ENCODE data around the gene FAAP24.
"Not testable (repeated sequence)": the region's sequence is repeated elsewhere in the genome, so short reads cannot be mapped to it uniquely, and the experiment has no call there.

Gene FAAP24, protein sequence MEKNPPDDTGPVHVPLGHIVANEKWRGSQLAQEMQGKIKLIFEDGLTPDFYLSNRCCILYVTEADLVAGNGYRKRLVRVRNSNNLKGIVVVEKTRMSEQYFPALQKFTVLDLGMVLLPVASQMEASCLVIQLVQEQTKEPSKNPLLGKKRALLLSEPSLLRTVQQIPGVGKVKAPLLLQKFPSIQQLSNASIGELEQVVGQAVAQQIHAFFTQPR

GRCh38 chr19:32971715-32972540, at the start of gene FAAP24, which contains the start of gene CEP89:
FAAP24 (plus strand) TSS chr19:32972242; CDS start chr19:32973197, 955 bp downstream.
CEP89 (minus strand) TSS chr19:32971958; CDS start chr19:32971874, 84 bp downstream.
- peak; percentile 99 for DNase-seq

DNA sequence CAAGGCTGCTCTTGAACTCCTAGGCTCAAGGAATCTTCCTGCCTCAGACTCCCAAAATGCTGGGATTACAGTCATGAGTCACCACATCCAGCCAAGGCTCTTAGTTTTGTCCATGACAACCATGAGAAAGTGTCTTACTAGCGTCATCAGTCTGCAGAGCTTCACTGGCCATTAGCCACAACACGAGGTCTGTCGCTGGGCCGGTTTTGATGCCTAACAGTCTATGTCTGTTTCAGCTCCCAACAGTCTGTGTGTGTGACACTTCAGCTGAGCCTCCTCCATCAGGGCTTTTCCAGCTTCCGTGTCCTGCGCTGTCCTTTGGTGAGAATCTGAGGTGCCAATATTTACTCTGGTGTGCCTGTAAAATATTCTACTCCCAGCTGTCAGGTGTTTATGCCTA, 47.8 kb upstream of the FAAP24 start:
- no peak for DNase-seq

DNA sequence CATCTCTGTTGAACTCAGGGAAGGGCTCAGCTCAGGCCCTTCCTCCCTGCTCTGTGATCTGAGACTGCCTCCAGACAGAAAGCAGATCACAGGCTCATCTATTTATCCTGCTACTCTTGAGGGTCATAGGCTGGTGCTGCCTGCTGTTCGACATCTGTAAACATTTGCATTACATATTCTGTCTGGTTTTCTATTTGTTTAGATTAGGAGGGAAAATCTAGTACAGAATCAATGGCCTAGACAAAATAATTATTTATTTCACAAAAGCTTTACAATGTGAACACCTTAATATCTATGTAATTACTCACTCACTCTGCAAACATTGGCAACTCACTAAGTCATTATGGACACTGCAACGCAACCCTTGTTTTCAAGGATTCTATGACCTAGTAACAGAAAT, 43.2 kb upstream of the FAAP24 start:
- DNase-seq: no peak

DNA sequence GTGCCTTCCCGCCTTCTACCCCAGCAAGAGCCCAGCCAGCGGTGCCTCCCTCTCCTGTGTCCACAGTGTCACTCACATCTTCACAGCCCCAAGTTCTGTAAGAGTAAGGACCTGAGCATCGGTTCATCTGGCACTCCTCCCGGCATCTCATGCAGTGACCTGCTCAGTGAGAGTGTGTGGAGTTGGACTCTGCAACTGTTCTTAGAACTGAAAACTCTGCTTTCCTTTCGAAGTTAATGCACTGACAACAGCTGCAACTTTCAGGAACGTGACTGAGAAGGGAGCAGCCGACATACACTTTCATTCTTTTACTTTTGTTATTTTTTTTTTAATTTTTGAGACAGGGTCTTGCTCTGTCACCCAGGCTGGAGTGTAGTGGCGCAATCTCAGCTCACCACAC, 41.5 kb upstream of the FAAP24 start:
- no peak for DNase-seq

GRCh38 chr19:32933571-32933970, 38.5 kb upstream of the FAAP24 start:
- no peak for DNase-seq

- DNase-seq: no peak
Measured at GRCh38 chr19:32935629-32936028, 36.4 kb upstream of the FAAP24 start.

DNA sequence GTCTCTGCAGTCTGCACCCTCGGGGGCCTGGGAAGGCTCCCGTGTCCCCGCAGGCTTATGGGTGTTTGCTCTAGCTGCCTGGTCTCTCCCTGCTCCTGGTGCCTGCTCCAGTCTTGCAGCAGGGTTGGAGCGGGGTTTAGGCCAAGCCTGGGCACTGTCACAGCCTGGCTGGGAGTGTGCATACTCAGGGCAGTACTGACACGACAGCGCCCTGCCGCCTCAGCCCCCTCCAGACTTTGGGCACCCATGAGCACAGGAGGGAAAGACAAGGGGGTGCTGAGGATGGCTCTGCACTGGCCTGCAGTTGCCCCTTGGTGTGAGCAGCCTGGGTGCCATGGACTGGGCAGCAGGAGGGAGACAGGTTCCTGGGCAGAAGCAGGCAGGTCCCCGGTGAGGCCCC, 36.0 kb upstream of the FAAP24 start:
- DNase-seq: no peak

- DNase-seq: not testable (repeated sequence)
Measured at GRCh38 chr19:32941273-32941672, 30.8 kb upstream of the FAAP24 start.

- DNase-seq: no peak
Measured at GRCh38 chr19:32945260-32945659, 26.8 kb upstream of the FAAP24 start.

GRCh38 chr19:32966750-32967149, 5.3 kb upstream of the FAAP24 start:
- DNase-seq: no peak

- no peak for DNase-seq
Measured at GRCh38 chr19:32969549-32969948, 2.5 kb upstream of the FAAP24 start.

- DNase-seq: no peak
Measured at GRCh38 chr19:32971012-32971595, 938 bp upstream of the FAAP24 start.

DNA sequence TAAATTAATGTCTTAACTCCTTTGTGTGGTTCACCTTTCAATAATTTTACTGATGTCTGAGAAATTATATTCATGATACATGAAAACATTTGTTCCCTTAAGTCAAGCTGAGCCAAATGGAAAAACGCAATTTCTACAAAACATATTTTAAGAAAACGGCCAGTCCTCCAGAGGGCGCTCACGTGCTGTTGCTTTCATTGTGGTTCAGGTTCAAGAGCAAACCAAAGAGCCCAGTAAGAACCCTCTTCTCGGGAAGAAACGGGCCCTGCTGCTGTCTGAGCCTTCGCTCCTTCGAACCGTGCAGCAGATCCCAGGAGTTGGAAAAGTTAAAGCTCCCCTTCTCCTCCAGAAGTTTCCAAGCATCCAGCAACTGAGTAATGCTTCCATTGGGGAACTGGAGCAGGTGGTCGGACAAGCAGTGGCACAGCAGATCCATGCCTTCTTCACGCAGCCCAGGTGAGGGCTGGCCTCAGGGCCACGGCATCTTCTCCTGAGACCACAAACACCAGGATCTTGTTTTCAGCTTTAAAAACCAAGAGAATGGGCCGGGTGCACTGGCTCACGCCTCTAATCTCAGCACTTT, 4.3 kb downstream of the FAAP24 start:
- peak; percentile 71 for DNase-seq

GRCh38 chr19:32977280-32977679, 5.2 kb downstream of the FAAP24 start:
- no peak for DNase-seq

- DNase-seq: not testable (repeated sequence)
Measured at GRCh38 chr19:32977813-32978212, 5.8 kb downstream of the FAAP24 start.

DNA sequence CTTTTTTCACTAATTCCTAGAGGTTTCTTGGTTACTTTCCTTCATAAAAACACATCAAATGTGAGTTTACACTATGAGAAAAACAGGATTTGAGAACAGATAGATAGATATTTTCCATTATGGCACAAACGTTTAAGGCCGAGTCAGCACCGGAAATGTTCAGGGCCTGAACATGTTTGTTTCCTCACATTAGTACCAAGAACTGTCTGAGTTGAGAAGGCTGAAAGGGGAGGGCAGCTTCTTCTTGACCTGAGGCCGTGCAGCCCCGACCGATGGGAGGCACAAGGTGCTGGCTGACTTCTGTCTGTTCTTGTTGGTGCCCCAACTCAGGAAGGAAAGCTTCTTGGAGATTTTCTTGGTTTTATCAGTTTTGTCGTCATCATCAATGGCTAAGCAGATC, 7.8 kb downstream of the FAAP24 start:
- DNase-seq: not testable (repeated sequence)

- not testable (repeated sequence) for DNase-seq
Measured at GRCh38 chr19:32982488-32982887, 10.4 kb downstream of the FAAP24 start.

- DNase-seq: not testable (repeated sequence)
Measured at GRCh38 chr19:32988254-32988653, 16.2 kb downstream of the FAAP24 start.

GRCh38 chr19:32988724-32989123, 16.7 kb downstream of the FAAP24 start:
- DNase-seq: no peak

GRCh38 chr19:32995966-32996365, 23.9 kb downstream of the FAAP24 start:
- DNase-seq: not testable (repeated sequence)

- DNase-seq: not testable (repeated sequence)
Measured at GRCh38 chr19:32997061-32997464, 25.0 kb downstream of the FAAP24 start.

GRCh38 chr19:32997716-32998355, 25.8 kb downstream of the FAAP24 start:
- no peak for DNase-seq

- no peak for DNase-seq
Measured at GRCh38 chr19:32998722-32999121, 26.7 kb downstream of the FAAP24 start.
